ENCODE measurements around the gene UBE3C.

- TF ChIP-seq EP300 (IDR thresholded peaks at IDR 0.05) (no peak), CTCF (IDR thresholded peaks at IDR 0.05) (no peak)
These were observed 27.4 kb upstream of the UBE3C start for GRCh38 chr7:157111311-157111710.

Data from upper lobe of left lung (tissue), 4 donors.